Activated naive CD4-positive, alpha-beta T cell treated with anti-CD3 and anti-CD28 coated beads for 36 hours (primary cell): Measurements from ENCODE around the gene DPP10. TPM values are rescaled to one million over a fixed set of nuclear protein-coding genes. Genes with fewer than 3 reads are reported as not detected.
"Not testable (repeated sequence)": the region's sequence is repeated elsewhere in the genome, so short reads cannot be mapped to it uniquely, and the experiment has no call there.

Source experiments
- CTCF ChIA-PET: fragments of 350-600 bp; sonication (Branson Sonifier 250); formaldehyde crosslinking; loops from one replicate; lab custom pipeline; 2021; ENCODE audit warnings: antibody characterized with exemption; lab: Charles Lee
- DNase-seq: peaks from one replicate; pipeline ENCODE4 v3.0.0-alpha.2; 2020
- H3K27ac Mint-ChIP-seq: one replicate; pipeline ENCODE4 v1.8.0; 2021; ENCODE audit warnings: mild to moderate bottlenecking, mixed read lengths
- H3K27me3 Mint-ChIP-seq: one replicate; pipeline ENCODE4 v1.8.0; 2021; ENCODE audit warnings: low read depth, mixed read lengths
- H3K36me3 Mint-ChIP-seq: one replicate; pipeline ENCODE4 v1.8.0; 2021; ENCODE audit warnings: low read depth, mixed read lengths
- H3K4me1 Mint-ChIP-seq: one replicate; pipeline ENCODE4 v1.8.0; 2021; ENCODE audit warnings: low read depth, mixed read lengths
- H3K4me3 Mint-ChIP-seq: one replicate; pipeline ENCODE4 v1.8.0; 2021; ENCODE audit warnings: mild to moderate bottlenecking, moderate library complexity, mixed read lengths
- H3K9me3 Mint-ChIP-seq: one replicate; pipeline ENCODE4 v1.8.0; 2021; ENCODE audit warnings: mixed read lengths
- intact Hi-C: fragments of 100-400 bp; cut with micrococcal nuclease; formaldehyde crosslinking; loops from one replicate; pipeline ENCODE4 v1.15.1; 2023
- total RNA-seq, 2 experiments: library from RNA; stranded (reverse); gene quantifications; one replicate each; pipeline ENCODE4 v1.2.3, GENCODE V29; 2021

Gene DPP10
- total RNA-seq, 2 experiments from 2014 or later: not detected

DNA sequence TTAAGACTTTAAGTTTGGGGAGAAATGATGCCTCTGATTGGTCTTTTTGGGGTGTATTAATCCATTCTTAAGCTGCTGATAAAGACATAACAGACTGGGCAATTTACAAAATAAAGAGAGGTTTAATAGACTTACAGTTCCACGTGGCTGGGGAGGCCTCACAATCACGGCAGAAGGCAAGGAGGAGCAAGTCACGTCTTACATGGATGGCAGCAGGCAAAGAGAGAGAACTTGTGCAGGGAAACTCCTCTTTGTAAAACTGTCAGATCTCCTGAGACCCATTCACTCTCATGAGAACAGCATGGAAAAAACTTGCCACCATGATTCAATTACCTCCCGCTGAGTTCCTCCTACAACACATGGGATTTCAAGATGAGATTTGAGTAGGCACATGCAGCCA is 80.2 kb downstream of the DPP10 start:
- H3K27ac Mint-ChIP-seq, H3K9me3 Mint-ChIP-seq, H3K27me3 Mint-ChIP-seq, H3K4me3 Mint-ChIP-seq, DNase-seq, intact Hi-C loops, H3K36me3 Mint-ChIP-seq, H3K4me1 Mint-ChIP-seq: not testable (repeated sequence)
- CTCF ChIA-PET: interaction anchor here (0.6 kb wide), 1 partner anchor 186 kb away, joined by 3 read pairs; no protein-coding TSS in a partner anchor

DNA sequence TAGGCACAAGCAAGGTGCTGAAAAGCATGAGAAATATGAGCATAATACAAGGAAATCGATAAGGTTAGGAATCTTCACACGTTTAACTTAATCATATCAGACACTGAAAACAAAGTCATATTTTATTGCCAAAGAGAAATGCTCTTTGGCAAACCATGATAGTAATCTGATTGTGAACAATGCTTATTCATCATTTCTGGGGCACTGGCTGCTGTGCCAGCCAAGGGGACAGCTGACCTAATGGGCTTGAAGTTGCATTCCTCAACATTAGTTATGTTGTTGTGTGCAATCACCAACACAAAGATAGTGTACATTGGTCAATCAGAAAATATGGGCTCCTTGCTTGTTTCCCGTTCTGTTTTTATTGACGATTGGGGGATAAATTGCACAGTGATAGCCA is 83.5 kb downstream of the DPP10 start:
- DNase-seq: no peak
- CTCF ChIA-PET: no interaction called here
- Mint-ChIP-seq H3K4me3 (no peak overlapping the region), H3K4me1 (no peaks in the 10 kb centered on the region), H3K27ac (no peak overlapping the region), H3K9me3 (no peaks in the 10 kb centered on the region), H3K27me3 (peaks cover 7% of the 10 kb centered on the region), H3K36me3 (no peaks in the 10 kb centered on the region)
- intact Hi-C loops: no loop called here

DNA sequence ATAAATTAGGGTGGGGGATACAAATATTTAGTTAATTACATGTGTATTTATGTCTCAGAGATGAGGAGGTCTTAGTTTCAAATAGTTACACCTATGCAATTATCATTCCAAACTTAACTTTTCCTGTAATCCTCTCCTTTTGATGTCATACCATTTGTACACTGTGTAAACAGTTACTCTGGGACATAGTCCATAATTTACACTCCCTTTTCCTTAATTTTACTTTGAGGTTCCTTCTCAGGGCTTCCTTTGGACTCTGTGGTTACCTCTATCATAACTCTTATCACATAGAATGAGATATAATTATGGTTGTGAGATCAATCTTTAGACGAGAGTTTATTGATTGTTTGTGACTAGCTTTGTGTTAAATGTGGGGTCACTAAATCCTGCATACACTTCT is 84.4 kb downstream of the DPP10 start:
- Mint-ChIP-seq H3K27me3 (peaks cover 7% of the 10 kb centered on the region), H3K27ac (no peak overlapping the region), H3K4me1 (no peaks in the 10 kb centered on the region), H3K4me3 (no peak overlapping the region), H3K36me3 (no peaks in the 10 kb centered on the region), H3K9me3 (no peaks in the 10 kb centered on the region)
- intact Hi-C loops: no loop called here
- DNase-seq: no peak
- CTCF ChIA-PET: no interaction called here

DNA sequence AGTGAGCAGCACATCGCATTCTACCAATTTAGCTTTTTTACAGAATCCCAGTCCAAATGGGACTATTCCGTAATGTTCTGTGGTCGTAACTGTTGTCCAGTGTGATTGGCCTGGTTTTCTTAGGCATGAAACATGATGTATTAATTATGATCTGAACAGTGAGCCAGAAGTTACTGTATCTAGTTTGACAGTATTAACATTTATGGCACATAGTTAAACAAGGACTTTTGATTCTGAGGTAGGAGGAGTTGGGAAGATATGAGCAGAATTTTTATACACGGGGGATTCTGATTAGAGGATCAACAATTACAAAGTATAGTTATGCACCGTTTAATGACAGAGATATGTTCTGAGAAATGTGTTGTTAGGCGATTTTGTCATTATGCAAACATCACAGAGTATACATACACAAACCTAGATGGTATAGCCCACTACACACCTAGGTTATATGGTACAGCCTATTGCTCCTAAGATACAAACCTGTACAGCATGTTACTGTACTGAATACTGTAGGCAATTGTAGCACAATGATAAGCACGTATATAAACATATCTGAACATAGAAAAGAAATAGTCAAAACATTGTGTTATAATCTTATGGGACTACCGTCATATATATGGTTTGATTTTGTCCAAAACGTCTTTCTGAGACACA is 85.0 kb downstream of the DPP10 start:
- Mint-ChIP-seq H3K27ac (no peak overlapping the region), H3K4me3 (no peak overlapping the region)
- CTCF ChIA-PET: no interaction called here

DNA sequence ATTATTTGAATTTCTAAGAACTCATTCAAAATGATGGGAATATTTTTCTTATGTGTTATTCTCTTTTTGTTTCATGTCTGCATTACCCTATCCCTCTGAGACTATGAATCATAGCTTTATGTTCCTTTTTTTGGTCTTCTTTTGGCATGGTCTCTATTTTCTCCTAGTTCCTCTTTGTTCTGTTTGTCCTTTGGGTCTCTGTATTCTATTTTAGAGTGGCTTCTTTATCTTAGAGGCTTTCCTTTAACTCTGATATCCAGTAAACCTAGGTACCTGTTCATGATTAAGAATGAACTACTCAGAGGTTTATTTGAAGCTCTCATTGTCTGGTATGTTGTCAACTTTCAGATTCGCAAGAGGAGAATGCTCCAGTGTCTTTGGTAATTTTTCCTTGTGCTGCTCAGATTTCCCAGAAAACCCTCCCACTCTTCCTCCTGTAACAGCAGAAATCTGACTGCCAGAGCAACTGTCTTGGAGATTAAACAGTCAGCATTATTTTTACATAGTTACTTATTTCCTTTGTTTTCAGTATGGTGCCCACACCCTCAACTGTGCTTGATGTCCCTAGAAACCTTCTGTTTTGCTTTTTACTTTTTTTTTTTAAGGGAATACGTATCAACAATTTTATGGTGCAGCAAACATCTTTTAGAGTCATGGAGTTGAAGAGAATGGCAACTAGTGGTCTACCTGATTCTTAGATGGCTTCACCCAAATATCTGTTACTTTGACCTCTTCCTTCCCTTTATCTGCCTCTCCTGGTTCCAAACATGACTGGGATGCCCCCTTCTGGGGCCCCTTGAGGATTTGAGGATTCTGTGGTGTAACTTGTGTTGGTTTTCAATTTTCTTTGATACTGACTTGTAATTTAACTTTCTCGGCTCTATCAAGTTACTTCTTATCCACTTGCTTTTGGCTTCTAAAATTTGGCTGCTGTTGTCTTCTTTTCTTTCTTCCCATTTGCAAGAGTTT is 92.0 kb downstream of the DPP10 start:
- no peak for DNase-seq
- no peak overlapping the region for H3K27ac Mint-ChIP-seq
- H3K4me1 Mint-ChIP-seq: no peaks in the 10 kb centered on the region
- H3K9me3 Mint-ChIP-seq: no peaks in the 10 kb centered on the region
- no peak overlapping the region for H3K4me3 Mint-ChIP-seq
- intact Hi-C loops: no loop called here
- H3K36me3 Mint-ChIP-seq: no peaks in the 10 kb centered on the region
- H3K27me3 Mint-ChIP-seq: peaks cover 13% of the 10 kb centered on the region
- CTCF ChIA-PET: no interaction called here

More for the DNA sequence above, 85.0 kb downstream of the DPP10 start:
- no peaks in the 10 kb centered on the region for H3K36me3 Mint-ChIP-seq
- intact Hi-C loops: no loop called here
- no peaks in the 10 kb centered on the region for H3K9me3 Mint-ChIP-seq
- H3K4me1 Mint-ChIP-seq: no peaks in the 10 kb centered on the region
- DNase-seq: no peak
- H3K27me3 Mint-ChIP-seq: peaks cover 7% of the 10 kb centered on the region

DNA sequence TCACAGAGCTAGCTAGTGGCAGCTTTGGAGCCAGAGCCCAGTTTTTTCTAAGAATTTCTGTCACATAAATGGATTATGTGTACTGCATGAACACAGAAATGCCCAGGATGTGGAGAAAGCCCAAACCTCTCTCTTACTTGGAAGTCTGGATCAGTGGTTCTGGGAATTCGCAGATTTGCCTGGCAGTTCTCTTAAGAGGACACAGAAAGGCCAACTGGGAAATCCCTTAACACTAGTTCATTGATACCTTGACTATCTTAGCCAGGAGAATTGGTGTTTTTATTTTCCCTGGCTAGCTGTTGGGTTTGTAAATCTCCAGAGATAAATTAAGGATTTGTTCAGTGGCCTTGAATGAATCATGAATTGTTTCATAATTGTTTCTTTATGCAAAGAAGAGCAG is 95.3 kb downstream of the DPP10 start:
- Mint-ChIP-seq H3K4me1 (no peaks in the 10 kb centered on the region), H3K9me3 (no peaks in the 10 kb centered on the region), H3K4me3 (no peak overlapping the region), H3K27me3 (peaks cover 11% of the 10 kb centered on the region), H3K27ac (no peak overlapping the region), H3K36me3 (no peaks in the 10 kb centered on the region)
- no peak for DNase-seq
- CTCF ChIA-PET: no interaction called here
- intact Hi-C loops: no loop called here

DNA sequence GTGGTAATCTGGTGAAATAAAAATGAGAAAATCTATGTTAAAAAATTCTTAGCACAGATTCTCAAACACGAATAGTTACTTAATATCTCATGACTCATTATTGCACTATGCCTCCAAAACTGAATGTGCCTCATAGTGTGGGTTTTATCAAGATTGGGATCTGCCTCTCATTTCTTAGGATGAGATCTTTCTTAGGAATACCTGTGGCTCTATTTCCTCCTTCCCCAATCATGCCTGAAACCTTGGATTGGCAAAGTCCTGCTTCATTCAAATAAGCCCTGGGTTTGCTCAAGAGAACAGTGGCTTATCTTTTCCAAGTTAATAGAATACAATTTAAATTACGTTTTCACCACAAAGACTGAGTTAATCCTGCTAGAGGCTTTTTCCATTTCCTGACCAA is 100.3 kb downstream of the DPP10 start:
- Mint-ChIP-seq H3K27ac (no peak overlapping the region), H3K9me3 (no peaks in the 10 kb centered on the region), H3K4me1 (peaks cover 4% of the 10 kb centered on the region), H3K4me3 (no peak overlapping the region), H3K36me3 (no peaks in the 10 kb centered on the region), H3K27me3 (peaks cover 21% of the 10 kb centered on the region)
- intact Hi-C loops: no loop called here
- CTCF ChIA-PET: no interaction called here
- DNase-seq: no peak

DNA sequence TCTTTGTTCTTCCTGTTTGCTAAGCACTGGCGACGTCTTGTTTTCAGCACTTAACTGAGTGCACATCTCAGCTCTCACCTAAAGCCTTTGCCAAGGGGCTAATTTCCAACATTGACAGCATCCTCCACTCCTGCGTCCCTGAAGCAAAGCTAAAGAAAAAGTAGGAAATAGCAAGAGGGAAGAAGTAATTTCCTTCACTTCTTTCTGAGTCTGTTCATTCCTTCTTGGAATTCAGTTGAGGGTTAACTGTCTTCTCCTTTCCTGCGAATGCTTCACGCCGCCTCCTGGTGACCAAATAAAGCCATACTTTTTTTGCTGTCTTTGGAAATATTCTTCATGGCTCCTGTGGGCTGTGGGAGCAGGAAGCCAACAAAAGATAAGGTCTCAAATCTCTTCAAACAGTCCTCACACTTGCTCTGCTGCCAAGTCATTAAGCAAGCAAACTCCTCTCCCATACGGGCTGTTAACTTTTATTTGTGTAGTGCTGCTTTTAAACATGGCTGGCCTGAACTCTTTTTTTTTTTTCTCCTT is 100.9 kb downstream of the DPP10 start:
- Mint-ChIP-seq H3K27ac (no peak overlapping the region), H3K9me3 (no peaks in the 10 kb centered on the region), H3K36me3 (no peaks in the 10 kb centered on the region), H3K27me3 (peaks cover 21% of the 10 kb centered on the region), H3K4me3 (no peak overlapping the region), H3K4me1 (peaks cover 4% of the 10 kb centered on the region)
- CTCF ChIA-PET: interaction anchor here (0.7 kb wide), 2 partner anchors 23 to 432 kb away, joined by 3 to 4 read pairs; no protein-coding TSS in a partner anchor
- intact Hi-C loops: no loop called here
- DNase-seq: no peak

DNA sequence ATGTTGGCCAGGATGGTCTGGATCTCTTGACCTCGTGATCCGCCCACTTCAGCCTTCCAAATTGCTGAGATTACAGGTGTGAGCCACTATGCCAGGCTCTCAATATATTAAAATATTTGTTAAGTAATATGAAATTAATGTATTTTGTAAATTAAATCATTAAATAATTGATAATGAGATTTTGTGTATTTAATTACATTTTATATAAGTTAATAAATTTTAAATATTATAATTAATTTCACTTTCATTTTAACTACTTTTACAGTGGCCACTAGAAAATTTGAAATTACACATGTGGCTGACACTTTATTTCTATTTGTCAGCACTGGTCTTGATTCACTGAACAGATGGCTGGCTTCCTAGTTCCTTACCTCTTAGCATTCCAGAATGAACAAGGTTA is 102.6 kb downstream of the DPP10 start:
- DNase-seq: no peak
- Mint-ChIP-seq H3K9me3 (no peaks in the 10 kb centered on the region), H3K27me3 (peaks cover 18% of the 10 kb centered on the region), H3K4me1 (peaks cover 4% of the 10 kb centered on the region), H3K27ac (no peak overlapping the region), H3K36me3 (no peaks in the 10 kb centered on the region), H3K4me3 (no peak overlapping the region)
- intact Hi-C loops: no loop called here
- CTCF ChIA-PET: no interaction called here

DNA sequence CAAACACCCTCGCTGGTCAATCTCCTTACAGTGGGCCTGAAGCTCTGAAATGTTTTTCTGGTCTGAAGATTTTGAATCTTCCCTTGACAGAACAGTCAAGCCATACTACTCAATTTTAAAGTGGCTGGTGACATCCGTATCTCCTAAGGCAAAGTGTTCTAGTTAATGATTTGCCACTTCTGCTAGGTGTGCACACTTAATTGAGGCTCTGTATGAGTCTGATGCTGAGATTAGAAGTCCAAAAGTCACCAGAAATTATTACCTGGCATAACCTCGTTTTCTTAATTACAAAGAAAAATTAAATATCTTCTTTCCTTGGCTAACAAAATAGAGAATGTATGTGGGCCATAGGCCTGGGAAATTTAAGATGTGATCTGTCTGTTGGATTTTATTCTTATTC is 104.1 kb downstream of the DPP10 start:
- CTCF ChIA-PET: no interaction called here
- intact Hi-C loops: no loop called here

DNA sequence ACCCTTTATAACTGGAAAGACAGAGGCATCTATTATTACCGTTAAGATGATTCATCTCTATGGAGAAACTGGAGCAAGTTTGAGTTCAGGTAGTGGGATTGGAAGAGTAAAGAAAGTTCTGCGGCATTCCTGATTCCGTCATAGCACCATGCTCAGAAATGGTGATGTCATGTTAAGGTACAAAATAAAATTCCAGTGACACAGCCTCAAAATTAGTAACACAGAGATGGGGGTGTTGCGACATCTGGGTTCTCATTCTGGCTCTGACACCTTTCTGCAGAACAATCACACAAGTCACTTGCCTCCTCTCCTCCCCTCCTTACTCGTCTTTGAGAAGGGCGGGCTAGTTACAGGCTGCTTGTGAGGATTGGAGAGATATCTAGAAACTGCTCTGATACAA is 105.7 kb downstream of the DPP10 start:
- CTCF ChIA-PET: no interaction called here
- intact Hi-C loops: no loop called here

More for the DNA sequence above, 104.1 kb downstream of the DPP10 start:
- peaks cover 18% of the 10 kb centered on the region for H3K27me3 Mint-ChIP-seq
- H3K4me1 Mint-ChIP-seq: peaks cover 4% of the 10 kb centered on the region
- H3K27ac Mint-ChIP-seq: no peak overlapping the region
- H3K9me3 Mint-ChIP-seq: no peaks in the 10 kb centered on the region
- H3K36me3 Mint-ChIP-seq: no peaks in the 10 kb centered on the region
- H3K4me3 Mint-ChIP-seq: no peak overlapping the region
- no peak for DNase-seq

DNA sequence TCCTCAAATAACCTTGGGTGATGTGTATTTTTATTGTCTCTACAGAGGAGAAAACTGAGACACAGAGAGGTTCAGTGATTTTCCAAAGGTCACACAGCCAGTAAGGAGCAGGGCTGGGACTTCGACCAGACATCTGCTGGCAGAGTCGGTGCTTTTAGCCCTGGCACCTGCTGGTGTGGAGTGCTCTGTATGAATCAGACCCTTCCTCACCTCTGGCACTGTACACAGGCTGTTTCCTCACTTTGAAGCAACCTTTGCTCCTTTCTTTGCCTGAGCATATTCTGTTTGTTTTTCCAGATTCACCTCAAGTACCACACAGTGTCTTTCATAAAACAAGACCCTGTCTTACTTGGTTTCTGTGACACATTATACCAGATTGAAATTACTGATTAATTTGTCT is 107.9 kb downstream of the DPP10 start:
- Mint-ChIP-seq H3K9me3 (no peaks in the 10 kb centered on the region), H3K27me3 (peaks cover 10% of the 10 kb centered on the region), H3K4me1 (no peaks in the 10 kb centered on the region), H3K36me3 (no peaks in the 10 kb centered on the region), H3K27ac (no peak overlapping the region), H3K4me3 (no peak overlapping the region)
- intact Hi-C loops: no loop called here
- DNase-seq: no peak
- CTCF ChIA-PET: interaction anchor here (0.6 to 1.3 kb wide), 2 partner anchors 101 to 357 kb away, joined by 3 to 4 read pairs; no protein-coding TSS in a partner anchor

More for the DNA sequence above, 105.7 kb downstream of the DPP10 start:
- H3K4me3 Mint-ChIP-seq: no peak overlapping the region
- DNase-seq: no peak
- no peaks in the 10 kb centered on the region for H3K9me3 Mint-ChIP-seq
- H3K4me1 Mint-ChIP-seq: peaks cover 3% of the 10 kb centered on the region
- no peak overlapping the region for H3K27ac Mint-ChIP-seq
- H3K27me3 Mint-ChIP-seq: peaks cover 16% of the 10 kb centered on the region
- no peaks in the 10 kb centered on the region for H3K36me3 Mint-ChIP-seq
